LoVo (cell line): ENCODE data around the gene LYSET.
"Not testable (repeated sequence)": the region's sequence is repeated elsewhere in the genome, so short reads cannot be mapped to it uniquely, and the experiment has no call there.

ENCODE experiments used
- DNase-seq: peaks from one replicate; pipeline ENCODE4 v3.0.0-alpha.2; 2016; ENCODE audit warnings: low spot score

The LYSET gene, protein sequence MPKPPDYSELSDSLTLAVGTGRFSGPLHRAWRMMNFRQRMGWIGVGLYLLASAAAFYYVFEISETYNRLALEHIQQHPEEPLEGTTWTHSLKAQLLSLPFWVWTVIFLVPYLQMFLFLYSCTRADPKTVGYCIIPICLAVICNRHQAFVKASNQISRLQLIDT

DNA sequence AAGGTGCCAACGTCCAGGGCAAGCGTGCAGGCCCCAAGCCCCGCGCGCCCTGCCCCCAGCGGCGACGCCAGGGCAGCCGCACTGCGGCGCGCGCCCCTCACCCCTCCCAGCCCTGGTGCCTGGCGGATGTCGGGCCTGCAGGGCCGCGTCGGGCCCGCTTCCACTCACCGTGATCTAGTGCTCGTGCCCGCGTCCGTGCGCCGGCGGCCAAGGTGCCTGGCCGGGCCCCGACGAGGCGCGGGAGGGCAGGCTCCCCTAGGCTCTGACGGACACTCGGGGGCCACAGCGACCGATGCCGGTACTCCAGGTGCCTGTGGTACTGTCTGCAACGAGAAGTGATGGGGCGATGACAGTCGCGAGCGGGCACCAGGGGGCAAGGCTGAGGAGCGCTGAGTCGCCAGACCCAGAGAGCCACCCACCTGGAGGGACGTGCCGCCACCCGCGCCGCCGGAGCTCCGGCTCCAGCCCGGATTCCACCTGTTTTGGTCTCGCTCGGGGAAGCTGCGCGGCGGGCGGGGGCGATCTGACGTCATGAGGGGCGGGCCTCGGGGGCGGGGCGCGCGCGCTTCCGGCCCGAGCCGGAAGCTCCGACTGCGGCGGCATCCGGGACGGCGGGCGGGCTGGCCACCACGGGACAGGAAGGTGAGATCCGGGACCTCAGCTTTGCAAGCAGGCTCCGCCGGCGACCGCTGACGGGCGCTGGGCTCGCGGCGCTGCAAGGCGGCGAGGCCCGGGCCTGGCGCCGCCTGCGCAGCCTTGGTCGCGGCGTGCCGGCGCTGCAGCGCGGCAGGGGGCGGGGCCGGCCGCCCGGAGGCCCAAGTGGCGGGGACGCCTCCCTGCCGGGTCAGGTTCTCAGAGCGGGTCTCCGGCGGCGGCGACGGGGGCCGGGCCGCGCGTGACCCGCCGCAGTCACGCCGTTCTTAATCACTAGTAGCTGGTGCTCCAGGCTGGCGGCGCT lies at the start of gene LYSET, which contains the start of gene MOAP1:
Gene LYSET, plus strand, starts transcription at position 927 of the 958 bp plus-strand sequence. CDS start 89 bp downstream, outside the sequence.
Gene MOAP1, minus strand, starts transcription at position 507 of the 958 bp plus-strand sequence. CDS start 655 bp downstream, outside the sequence.
- peak; percentile 87 for DNase-seq

GRCh38 chr14:93135399-93135798 lies 49.7 kb upstream of the LYSET start:
- no peak for DNase-seq

- no peak for DNase-seq
Measured at GRCh38 chr14:93136009-93136408, 49.1 kb upstream of the LYSET start.

DNA sequence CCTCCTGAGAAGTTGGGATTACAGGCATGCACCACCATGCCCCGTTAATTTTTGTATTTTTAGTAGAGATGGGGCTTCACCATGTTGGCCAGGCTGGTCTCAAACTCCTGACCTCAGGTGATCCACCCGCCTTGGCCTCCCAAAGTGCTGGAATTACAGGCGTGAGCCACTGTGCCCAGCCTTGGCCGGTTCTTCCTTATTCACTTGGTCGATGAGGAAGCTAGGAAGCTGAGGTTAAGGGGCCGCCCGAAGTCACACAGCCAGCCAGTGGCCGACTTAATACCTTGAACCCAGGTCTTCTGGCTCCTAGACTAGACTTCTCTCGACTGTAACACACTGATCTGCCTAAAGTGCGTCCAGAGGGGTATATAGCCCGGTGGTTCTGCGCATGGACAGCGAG lies 48.6 kb upstream of the LYSET start:
- not testable (repeated sequence) for DNase-seq

- no peak for DNase-seq
Measured at GRCh38 chr14:93137864-93138263, 47.3 kb upstream of the LYSET start.

GRCh38 chr14:93142854-93143652 lies 42.1 kb upstream of the LYSET start:
- DNase-seq: no peak

DNA sequence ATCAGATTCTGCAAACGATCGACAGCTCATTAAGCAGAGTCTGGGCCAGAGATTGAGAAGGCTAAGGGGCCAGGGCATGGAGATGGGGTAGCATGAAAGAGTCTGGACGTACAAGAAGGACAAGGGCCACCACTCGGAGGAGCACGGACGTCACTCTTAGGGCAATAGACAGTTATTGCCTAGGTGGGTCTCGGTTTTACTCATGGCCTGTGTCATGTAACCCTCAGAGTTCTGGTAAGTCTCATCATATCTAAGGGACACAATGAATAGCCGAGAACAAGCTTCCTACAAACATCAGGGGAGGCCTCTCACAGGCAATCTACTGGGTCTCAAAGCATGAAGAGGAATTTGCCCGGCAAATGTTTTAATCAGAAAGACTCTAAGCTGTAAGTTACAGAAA lies 39.0 kb upstream of the LYSET start:
- DNase-seq: no peak

- no peak for DNase-seq
Measured at GRCh38 chr14:93148979-93149378, 36.1 kb upstream of the LYSET start.

DNA sequence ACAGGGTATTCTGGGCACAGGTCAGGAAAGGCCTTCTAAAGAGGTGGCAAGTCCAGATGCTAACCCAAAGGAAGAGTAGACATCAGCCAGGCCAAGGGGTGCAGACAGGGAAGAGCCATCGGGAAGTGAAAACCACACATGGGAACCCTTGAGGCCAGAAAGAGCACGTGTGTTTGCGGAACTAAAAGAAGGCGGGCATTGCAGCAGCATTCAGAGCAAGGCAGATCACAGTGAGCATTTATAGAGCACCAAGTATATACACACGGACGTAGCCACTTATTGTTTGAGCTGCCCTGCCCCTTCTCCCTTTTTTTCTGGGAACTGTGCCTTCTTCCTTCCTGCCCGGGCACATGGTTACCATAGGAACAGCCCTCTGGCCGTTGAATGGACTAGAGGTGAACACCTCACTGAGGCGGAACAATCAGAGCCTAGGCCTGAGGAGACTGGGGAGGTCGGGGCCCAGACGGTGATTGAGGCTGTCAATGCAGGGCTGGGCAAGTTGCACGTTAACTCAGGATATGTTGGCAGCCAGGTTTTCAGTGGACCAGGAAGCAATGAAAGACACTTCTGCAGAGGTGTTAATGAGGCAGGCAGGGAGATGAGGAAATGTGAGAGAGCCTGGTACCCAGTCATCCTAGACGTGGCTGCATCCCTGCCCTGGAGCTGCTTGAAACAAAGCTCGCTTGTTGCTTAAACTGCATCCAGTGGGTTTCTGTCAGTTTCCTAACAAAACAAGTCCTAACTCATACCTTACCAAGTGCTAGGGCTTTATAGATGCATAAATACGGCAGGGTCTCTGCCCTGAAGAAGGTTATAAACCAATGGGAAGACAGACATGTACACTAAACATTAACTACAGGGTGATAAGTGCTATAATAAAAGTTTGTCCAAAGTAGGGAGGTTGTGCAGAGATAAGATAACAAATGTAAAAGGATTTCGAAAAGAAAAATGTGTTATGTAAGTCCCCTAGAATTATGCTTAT lies 34.6 kb upstream of the LYSET start:
- DNase-seq: no peak

- no peak for DNase-seq
Measured at GRCh38 chr14:93153121-93153520, 32.0 kb upstream of the LYSET start.

- no peak for DNase-seq
Measured at GRCh38 chr14:93155667-93156066, 29.4 kb upstream of the LYSET start.

- DNase-seq: no peak
Measured at GRCh38 chr14:93156693-93157369, 28.3 kb upstream of the LYSET start.

- DNase-seq: not testable (repeated sequence)
Measured at GRCh38 chr14:93158349-93158748, 26.8 kb upstream of the LYSET start.

DNA sequence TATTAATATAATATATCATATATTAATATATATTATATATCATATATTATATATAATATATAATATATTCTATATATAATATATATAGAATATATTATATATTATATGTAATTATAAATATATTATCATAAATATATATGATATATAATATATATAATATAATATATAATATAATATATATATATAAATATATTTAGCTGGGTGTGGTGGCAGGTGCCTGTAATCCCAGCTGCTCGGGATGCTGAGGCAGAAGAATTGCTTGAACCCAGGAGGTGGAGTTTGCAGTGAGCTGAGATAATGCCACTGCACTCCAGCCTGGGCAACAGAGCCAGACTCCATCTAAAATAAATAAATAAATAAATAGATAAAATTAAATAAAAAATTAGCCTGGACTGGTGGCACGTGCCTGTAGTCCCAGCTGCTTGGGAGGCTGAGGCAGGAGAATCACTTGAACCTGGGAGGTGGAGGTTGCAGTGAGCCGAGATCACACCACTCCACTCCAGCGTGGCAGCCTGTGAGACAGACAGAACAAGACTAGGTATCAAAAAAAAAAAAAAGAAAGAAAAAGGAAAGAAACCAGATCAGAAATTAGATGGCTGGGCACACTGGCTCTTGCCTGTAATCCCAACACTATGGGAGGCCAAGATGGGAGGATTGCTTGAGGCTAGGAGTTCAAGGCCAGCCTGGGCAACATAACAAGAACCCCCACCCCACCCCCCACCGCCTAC lies 25.3 kb upstream of the LYSET start:
- not testable (repeated sequence) for DNase-seq

- no peak for DNase-seq
Measured at GRCh38 chr14:93160353-93160801, 24.7 kb upstream of the LYSET start.

DNA sequence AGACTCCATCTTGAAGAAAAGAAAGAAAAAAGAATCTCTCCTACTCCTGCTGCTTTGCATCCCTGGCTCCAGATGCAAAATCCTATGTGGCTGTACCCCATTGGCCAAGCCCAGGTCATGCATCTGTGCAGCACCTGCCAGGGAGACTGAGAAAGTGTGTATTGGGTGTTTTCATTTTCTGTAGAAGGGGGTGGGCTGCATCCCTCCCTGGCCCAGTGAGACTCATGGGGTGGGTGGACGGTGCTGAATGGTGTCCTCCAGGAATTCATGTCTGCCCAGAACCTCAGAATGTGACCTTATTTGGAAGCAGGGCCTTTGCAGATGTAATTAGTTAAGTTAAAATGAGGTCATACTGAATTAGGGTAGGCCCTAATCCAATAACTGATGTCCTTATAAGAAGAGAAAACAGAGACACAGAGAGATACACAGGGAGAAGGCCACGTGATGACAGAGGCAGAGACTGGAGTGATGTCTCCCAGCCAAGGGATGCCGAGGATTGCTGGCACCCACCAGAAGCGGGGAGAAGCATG lies 23.6 kb upstream of the LYSET start:
- DNase-seq: no peak

- DNase-seq: no peak
Measured at GRCh38 chr14:93163564-93163963, 21.6 kb upstream of the LYSET start.

DNA sequence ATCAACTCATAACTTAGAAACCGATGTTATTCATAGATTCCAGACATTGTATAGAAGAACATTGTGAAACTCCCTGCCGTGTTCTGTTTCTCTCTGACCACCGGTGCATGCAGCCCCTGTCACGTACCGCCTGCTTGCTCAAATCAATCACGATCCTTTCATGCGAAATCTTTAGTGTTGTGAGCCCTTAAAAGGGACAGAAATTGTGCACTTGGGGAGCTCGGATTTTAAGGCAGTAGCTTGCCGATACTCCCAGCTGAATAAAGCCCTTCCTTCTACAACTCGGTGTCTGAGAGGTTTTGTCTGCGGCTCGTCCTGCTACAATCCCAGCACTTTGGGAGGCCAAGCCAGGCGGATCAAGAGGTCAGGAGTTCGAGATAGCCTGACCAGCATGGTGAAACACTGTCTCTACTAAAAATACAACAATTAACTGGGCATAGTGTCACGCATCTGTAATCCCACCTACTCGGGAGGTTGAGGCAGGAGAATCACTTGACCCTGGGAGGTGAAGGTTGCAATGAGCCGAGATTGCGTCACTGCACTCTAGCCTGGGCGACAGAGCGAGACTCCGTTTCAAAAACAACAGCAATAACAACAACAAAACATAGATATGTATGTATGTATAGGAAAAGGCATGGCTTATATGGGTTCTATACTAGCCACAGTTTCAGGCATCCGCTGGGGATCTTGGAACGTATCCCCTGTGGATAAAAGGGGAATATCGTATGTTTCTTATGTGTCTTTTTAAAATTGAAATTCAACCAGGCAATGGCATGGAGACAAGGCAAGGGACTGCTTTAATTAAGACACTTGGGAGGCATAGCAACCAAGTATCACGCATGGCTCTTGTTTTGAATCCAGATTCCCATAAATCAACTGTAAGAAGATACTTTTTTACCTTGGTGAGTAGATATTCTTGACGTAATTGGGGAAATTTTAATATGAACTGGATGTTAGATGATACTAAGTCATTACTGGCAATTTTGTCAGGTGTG lies 19.5 kb upstream of the LYSET start:
- DNase-seq: not testable (repeated sequence)
